NCI-H1930 (cell line): ENCODE results near the gene HYAL4.
"Not testable (repeated sequence)": the region's sequence is repeated elsewhere in the genome, so short reads cannot be mapped to it uniquely, and the experiment has no call there.

Experiments used
- DNase-seq, 2 experiments: peaks; one replicate each; lab custom pipeline; 2025; lab: John Stamatoyannopoulos, UW

Gene HYAL4, protein sequence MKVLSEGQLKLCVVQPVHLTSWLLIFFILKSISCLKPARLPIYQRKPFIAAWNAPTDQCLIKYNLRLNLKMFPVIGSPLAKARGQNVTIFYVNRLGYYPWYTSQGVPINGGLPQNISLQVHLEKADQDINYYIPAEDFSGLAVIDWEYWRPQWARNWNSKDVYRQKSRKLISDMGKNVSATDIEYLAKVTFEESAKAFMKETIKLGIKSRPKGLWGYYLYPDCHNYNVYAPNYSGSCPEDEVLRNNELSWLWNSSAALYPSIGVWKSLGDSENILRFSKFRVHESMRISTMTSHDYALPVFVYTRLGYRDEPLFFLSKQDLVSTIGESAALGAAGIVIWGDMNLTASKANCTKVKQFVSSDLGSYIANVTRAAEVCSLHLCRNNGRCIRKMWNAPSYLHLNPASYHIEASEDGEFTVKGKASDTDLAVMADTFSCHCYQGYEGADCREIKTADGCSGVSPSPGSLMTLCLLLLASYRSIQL

DNA sequence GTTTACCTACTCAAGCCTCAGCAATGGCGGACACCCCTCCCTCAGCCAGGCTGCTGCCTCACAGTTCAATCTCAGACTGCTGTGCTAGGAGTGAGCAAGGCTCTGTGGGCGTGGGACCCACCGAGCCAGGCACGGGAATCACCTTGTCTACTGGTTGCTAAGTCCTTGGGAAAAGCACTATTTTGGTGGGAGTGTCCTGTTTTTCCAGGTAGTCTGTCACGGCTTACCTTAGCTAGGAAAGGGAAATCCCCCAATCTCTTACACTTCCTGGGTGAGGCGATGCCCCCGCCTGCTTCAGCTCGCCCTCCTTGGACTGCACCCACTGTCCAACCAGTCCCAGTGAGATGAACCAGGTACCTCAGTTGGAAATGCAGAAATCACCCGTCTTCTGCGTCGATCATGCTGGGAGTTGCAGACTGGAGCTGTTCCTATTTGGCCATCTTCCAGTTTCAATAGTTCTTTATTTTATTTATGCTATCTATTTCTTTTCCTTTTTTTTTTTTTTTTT is at the start of gene HYAL4:
Gene HYAL4, plus strand, starts transcription at position 458 of the 508 bp plus-strand sequence. CDS start 23,105 bp downstream, outside the sequence.
- no peak for DNase-seq

DNA sequence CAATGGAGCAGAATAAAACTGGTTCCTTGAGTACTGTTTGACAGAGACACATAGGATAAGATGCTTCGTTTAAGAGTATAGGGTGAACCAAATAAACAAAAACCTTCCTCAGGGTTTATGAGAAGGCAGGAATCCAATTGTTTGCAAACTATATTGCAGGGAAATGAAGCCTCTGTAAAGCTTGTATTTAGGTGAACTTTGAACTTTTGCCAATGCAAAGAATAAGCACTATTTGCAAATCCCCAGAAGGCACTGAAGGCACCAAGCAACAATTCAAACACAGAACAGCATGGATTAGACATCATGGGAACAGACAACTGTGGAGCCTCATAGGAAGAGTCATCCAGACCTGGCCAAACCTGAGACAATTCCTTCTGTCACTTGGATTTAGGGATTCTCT is 49.1 kb upstream of the HYAL4 start:
- DNase-seq = no peak

DNA sequence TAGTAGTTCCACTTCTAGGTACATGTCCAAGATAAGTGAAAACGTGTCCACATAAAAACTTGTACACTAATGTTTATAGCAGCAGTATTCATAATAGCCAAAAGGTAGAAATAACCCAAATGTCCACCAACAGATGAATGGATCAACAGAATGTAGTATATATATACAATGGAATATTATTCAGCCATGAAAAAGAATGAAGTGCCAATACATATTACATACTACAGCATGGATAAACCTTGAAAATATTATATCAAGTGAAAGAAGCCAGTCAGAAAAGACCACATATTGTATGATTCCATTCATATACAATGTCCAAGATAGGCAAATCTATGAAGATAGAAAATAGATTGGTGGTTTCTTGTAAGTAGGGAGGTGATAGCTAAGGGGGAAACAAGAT is 48.4 kb upstream of the HYAL4 start:
- no peak for DNase-seq

DNA sequence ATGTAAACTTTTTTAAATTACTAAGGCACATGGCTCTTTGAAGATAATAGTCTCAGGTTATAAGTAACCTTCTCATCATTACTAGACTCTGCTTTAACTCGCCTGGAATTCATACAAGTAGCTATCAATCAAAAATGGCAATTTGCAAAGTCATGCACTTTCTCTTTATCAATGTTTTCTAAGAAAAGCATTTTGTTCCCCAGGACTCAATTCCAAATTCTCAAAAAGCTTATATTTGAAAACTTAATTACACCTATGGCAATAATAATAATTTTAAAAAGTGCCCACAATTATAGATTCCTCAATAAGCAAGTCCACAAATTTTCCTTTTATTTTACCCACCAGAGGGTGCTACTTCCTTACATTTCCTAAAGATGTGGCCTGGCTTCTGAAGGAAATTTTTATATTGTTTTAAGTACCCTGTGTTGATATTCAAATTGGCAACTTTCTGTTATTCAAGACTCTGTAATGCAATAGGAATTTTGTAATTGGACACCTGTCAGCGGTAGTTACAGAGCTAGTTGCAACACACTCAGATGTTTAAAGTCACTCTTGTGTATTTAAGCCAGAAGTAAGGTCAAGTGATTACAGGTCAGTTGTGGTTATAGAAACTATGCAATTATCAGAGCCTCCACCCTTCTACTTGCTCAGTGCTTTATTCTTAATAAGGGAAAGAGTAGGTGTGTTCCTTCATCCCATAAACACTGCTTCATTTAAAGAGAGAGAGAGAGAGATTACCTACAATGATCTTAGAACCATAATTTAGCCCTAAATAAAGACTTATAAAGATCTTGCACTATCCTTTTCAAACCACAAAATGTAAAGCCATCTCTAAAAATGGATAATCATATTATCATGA is 47.1 kb upstream of the HYAL4 start:
- DNase-seq = peak; percentile 9 to 13

DNA sequence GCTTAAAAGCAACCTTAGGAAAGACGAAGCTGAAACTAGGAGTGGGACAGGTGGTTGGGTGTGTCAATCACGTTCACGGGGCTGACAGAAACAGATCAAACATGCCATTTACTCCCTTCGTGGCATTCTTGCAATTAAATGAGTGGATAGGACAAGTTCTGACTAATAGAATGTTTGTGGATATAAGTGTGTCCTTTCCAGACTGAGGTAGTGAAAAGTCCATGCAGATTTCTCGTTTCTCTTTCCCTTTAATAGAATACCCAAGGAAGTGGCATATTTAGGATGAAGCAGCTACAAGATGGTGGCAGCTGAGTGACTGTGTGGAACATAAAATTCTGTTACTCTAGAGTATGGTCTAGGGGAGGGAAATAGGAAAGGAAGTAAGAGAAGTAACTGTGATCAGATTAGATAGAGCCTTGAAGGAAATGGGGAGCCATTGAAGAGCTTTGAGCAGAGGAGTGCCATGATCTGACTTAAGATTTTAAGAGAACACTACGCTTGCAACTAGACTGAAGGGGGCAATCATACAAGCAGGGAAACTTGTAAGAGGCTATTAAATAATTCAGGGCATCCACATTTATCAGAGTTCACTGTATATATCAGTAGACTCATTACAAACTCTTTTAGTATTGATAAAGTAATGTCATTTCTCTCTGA is 46.3 kb upstream of the HYAL4 start:
- DNase-seq = no peak

DNA sequence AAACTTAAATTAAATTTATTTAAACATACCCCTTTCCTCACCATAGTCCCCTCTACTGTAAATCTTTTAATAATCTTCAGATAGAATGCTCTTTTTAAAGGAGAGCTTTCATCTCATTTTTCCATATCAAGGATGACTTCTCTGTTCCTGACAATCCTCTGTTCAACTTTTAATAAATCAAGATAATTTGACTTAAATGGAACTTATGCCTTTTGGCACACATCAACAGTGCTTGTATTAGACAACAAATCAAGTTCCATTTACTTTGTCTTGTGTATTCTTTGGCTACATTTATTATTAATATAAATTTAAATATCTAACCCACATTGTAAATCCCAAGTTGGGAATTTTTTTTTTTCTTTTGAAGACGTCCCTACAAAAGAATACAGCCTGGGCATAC is 42.7 kb upstream of the HYAL4 start:
- DNase-seq = no peak

DNA sequence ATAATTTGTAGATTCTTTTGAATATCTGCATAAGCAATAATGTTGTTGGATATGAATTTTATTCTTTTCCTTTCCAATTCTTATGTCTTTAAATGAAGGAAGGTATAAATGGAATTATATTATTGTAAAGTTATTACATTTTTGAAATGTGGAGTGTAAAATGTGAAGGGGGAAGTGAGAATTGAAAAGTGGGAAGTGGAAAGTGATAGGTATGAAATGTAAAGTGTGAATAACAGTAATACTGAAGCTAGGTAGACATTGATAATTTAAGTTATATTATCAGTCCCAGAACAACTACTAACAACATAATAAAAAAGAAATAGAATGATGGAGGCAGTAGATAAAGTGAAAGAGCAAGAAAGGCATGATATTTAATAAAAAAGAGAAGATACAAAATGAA is 39.7 kb upstream of the HYAL4 start:
- DNase-seq = no peak

DNA sequence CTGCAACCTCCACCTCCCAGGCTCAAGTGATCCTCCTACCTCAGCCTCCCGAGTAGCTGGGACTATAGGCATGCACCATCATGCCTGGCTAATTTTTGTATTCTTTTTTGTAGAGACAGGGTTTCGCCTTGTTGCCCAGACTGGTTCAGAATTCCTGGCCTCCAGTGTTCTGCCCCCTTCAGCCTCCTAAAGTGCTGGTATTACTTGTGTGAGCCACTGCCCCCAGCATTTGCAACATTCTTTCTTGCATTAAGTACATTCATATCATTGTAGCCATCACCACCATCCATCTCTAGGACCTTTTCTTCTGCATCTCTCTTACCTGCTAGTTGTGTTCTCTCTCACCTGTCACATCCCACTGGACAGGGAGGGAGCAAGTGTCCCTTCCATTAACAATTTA is 35.5 kb upstream of the HYAL4 start:
- DNase-seq = no peak

DNA sequence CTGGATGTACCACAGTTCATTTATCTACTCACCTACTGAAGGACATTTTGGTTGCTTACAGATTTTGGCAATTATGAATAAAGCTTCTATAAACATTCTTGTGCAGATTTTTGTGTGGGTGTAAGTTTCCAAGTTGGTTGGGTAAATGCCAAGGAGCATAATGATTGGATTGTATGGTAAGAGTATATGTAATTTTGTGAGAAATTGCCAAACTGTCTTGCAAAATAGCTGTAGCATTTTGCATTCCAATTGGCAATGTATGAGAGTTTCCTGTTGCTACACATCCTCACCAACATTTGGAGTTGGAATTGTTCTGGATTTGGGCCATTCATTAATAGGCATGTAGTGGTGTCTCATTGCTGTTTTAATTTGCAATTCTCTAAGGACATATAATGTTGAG is 33.9 kb upstream of the HYAL4 start:
- no peak for DNase-seq

DNA sequence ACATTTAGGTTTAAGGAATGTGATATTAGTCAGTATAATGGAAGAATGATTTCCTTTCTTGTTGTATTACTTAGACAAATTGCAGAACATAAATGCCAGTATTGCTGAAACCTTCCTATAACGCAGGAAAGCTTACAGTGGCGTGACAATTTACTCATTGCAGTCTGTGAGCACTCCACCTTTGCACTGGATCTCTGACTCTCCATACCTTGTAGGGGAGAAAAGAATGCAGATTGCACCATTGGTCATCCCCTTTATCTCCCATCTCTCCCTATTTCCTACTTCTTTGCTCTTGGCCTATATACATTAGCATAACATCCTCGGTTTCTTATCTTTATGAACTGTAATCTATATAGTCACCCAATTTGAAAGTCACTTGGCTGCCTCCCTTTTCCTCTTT is 28.1 kb upstream of the HYAL4 start:
- no peak for DNase-seq

DNA sequence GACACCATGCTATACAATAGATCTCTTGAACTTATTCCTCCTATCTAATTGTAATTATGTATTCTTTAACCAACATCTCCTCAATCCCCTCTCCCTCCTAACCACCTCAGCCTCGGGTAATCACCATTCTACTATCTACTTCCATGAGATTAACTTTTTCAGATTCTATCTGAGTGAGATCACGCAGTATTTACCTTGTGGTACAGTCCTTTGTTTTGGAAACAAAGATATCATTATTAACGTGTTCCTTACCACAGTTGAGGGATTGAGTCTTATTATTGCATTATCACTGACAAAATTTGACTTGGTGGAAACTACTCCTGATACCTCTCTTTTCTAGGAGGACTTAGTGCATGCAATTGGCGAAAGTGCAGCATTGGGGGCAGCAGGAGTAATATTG is 26.0 kb upstream of the HYAL4 start:
- no peak for DNase-seq

DNA sequence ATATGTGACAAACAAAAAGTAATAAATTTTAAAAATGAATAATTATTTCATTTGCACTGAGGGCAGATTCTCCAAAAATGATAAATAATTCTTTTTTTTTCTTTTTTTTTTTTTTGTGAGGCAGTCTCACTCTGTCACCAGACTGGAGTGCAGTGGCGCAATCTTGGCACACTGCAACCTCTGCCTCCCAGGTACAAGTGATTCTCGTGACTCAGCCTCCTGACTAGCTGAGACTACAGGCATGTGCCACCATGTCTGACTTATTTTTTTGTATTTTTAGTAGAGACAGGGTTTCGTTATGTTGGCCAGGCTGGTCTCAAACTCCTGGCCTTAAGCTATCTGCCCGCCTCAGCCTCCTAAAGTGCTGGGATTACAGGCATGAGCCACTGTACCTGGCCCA is 25.2 kb upstream of the HYAL4 start:
- not testable (repeated sequence) for DNase-seq

DNA sequence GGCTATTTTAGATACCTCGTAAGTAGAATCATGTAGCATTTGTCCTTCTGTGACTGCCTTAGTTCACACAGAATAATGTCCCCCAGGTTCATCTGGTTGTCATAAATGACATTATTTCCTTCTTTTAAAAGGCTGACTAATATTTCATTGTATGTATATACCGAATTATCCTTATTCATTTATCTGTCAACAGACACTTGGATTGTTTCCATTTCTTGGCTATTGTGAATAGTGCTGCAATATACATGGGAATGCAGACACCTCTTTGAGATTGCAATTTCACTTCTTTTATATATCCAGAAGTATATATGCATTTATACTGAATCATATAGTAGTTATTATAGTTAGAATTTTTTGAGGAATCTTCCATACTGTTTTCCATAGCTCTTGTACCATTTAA is 24.1 kb upstream of the HYAL4 start:
- no peak for DNase-seq

DNA sequence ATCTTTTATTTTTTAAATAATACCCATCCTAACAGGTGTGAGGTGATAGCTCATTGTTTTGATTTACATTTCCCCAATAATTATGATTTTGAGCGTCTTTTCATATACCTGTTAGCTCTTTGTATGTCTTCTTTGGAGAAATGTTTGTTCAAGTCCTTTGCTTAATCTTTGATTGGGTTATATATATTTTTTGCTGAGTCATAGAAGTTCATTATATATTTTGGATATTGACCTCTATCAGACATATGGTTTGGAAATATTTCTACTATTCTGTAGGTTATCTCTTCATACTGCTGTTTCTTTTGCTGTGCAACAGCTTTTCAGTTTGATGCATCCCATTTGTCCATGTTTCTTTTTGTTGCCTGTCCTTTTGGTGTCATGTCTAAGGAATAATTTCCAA is 23.6 kb upstream of the HYAL4 start:
- DNase-seq = no peak

DNA sequence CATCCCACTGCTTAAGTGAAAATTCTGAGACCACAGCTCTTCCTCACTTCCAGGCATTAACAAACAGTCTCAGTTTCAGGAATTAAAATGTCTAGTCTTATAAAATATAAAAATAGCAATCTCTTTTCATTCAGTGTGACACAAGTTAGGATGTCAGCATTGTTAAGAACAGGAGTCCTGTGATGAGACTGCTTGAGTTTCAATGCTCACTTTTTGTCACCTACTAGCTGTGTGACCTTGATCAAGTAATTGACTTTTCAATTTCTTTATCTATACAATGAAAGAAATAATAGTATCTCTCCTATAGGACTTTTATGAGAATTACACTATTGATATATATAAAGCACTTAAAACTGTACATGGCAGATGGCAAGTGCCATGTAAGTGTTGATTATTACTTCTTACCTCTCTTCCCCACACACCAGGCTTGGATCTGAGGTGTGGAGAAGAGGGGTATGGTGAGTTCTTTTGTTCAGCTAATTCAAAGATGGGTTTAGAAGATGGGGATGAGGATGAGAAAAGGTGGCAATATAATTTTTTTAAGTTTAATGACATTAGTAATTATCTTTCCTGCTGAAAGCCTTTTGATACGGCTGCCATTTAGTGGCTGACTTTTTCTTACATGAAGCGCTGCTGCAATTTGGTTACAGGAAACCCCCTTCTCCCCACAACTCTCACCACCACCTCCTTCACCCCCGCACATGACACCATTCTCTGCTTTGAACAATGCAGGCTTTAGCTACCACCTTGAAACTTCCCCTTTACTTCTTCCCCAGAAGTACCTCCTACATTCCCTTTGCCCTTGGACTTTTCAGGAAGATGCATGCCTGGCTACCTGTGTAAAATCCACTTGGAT is 20.8 kb upstream of the HYAL4 start:
- DNase-seq = no peak

DNA sequence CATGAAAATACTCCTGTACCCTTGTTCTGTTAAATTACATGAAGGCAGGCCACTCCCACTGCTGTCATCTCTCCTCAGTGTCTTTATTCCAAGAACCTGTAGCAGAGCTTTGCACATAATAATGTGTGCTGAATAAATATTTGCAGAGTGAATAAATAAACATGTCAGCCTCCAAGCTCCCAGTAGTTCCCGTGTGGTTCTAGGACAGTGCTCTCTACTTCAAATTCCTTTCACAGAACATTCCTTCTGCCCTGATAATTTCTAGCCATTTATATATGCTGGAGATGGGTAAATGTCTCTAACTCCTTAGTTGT is 20.3 kb upstream of the HYAL4 start:
- peak; percentile 9 to 40 for DNase-seq

DNA sequence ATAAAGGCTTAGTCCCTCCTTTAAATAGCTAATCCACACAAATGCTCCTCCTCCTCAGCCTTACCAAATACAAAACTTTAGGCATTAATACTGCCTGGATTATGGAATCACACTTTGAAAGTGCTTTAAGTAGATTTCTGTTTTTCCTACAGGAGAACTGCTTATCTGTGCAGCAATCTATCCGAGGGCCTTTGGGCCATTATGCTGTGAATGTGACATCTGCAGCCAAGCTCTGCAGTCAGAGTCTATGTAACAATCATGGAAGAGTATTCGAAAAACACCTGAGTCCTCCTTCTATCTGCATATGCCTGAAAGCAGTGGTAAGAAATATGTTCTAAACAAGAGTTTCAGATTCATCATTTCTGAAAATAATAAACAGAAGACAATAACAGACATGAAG is 16.2 kb upstream of the HYAL4 start:
- no peak for DNase-seq

DNA sequence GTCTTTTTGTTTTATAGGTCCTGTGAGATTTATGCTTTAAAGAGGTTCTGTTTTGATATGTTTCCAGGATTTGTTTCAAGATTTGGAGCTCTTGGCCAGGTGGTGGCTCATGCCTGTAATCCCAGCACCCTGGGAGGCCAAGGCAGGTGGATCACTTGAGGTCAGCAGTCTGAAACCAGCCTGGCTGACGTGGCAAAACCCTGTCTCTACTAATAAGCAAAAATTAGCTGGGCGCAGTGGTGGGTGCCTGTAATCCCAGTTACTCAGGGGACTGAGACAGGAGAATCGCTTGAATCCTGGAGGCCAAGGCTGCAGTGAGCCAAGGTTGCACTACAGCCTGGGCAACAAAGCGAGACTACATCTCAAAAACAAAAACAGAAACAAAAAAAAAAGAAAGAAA is 8.3 kb upstream of the HYAL4 start:
- DNase-seq = no peak

DNA sequence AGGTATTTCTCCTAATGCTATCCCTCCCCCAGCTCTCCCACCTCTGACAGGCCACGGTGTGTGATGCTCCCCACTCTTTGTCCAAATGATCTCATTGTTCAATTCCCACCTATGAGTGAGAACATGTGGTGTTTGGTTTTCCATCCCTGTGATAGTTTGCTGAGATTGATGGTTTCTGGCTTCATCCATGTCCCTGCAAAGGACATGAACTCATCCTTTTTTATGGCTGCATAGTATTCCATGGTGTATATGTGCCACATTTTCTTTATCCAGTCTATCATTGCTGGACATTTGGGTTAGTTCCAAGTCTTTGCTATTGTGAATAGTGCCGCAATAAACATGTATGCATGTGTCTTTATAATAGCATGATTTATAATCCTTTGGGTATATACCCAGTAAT is 5.9 kb upstream of the HYAL4 start:
- DNase-seq = not testable (repeated sequence)

DNA sequence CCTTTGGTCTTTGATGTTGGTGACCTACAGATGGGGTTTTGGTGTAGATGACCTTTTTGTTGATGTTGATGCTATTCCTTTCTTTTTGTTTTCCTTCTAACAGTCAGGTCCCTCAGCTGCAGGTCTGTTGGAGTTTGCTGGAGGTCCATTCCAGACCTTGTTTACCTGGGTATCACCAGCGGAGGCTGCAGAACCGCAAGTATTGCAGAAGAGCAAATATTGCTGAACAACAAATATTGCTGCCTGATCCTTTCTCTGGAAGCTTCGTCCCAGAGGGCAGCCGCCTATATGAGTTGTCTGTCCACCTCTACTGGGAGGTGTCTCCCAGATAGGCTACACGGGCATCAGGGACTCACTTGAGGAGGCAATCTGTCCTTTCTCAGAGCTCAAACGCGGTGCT is 827 bp upstream of the HYAL4 start:
- DNase-seq = not testable (repeated sequence)

DNA sequence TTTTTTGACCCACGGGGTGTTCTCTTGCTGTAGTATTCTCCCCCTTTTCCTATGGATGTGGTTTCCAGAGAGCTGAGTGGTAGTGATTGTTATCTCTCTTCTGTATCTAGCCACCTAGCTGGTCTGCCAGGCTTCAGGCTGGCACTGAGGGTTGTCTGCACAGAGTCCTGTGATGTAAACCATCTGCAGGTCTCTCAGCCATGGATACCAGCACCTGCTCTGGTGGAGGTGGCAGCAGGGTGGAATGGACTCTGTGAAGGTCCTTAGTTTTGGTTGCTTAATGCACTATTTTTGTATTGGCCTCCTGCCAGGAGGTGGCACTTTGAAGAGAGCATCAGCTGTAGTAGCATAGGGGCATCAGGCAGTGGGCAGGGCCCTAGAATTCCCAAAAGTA is 851 bp downstream of the HYAL4 start:
- no peak for DNase-seq
